ENCODE results near the gene TBC1D17.

DNA sequence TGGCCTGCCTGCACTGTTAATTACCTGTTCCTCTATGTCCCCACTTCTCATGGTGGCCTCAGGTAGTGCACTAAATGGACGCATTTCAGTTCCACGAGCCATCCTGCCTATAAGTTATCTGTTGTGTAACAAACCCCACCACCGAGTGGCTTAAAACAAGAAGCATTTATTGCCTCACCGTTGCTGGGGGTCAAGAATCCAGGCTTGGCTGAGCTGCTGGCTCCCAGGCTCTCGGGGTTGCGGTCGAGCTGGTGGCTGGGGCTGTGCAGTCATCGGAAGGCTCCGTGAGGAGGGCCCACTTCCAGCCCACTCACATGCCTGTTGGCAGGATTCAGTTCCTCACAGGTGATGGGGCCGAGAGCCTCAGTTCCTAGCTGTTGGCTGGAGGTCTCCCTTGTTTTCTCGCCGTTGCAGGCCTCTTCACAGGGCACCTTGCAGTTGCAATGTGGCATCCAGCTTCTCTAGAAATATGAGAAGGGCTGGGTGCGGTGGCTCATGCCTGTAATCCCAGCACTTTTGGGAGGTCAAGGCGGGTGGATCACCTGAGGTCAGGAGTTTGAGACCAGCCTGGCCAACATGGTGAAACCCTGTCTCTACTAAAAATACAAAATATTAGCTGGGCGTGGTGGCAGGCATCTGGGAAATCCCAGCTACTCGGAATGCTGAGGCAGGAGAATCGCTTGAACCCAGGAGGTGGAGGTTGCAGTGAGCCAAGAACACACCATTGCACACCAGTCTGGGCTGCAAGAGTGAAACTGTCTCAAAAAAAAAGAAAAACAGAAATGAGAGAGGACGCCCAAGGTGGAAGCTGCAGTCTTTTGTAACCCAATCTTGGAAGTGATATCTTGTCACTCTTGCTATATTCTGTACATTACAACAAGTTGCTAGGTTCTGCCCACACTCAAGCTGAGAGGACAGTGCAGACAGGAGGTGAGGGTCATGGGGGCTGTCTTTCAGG, 33.1 kb upstream of the TBC1D17 start:
- TF ChIP-seq CTCF (IDR thresholded peaks at IDR 0.05), result no peak
- no peak for TF ChIP-seq ZFX (IDR thresholded peaks at IDR 0.05; ENCODE audit: borderline replicate concordance)
